Spleen (tissue), 11 donors: ENCODE results near the gene MDFI. TPM values are rescaled to one million over a fixed set of nuclear protein-coding genes. Genes with fewer than 3 reads are reported as not detected.

Experiments used
- DNase-seq: peaks from one replicate; pipeline ENCODE4 v3.0.0-alpha.2; 2020
- H3K27ac ChIP-seq, 8 donors: fragments of 200-600 bp; sonication (generic) in 7 of 8; 1 replicate in 4 of 8; 2 replicates in 4 of 8; pipeline versions ENCODE4 v1.5.0 to v1.8.0; 2016 to 2021; ENCODE audit warnings: inconsistent platforms in 4 of 8, mild to moderate bottlenecking in 4 of 8, moderate library complexity in 1 of 8
- H3K27me3 ChIP-seq, 7 donors: fragments of 200-600 bp; sonication (generic) in 6 of 7; replicated peaks in 1 of 7; 1 replicate in 4 of 7; 2 replicates in 3 of 7; pipeline versions ENCODE4 v1.5.0 to v1.8.0; 2016 to 2021; ENCODE audit warnings: inconsistent platforms in 3 of 7, mild to moderate bottlenecking in 1 of 7
- H3K36me3 ChIP-seq, 6 donors: fragments of 200-600 bp; sonication (generic) in 5 of 6; 1 replicate in 4 of 6; 2 replicates in 2 of 6; pipeline versions ENCODE4 v1.5.0 to v1.8.0; 2016 to 2021; ENCODE audit warnings: inconsistent platforms in 2 of 6
- H3K4me1 ChIP-seq, 6 donors: fragments of 200-600 bp; sonication (generic) in 5 of 6; 1 replicate in 3 of 6; 2 replicates in 3 of 6; pipeline versions ENCODE4 v1.5.0 to v1.8.0; 2016 to 2021; ENCODE audit warnings: inconsistent platforms in 3 of 6
- H3K4me3 ChIP-seq, 8 donors: fragments of 200-600 bp; sonication (generic) in 7 of 8; 1 replicate in 4 of 8; 2 replicates in 4 of 8; pipeline versions ENCODE4 v1.5.0 to v1.8.0; 2016 to 2021; ENCODE audit warnings: inconsistent platforms in 4 of 8, mild to moderate bottlenecking in 4 of 8, moderate library complexity in 2 of 8
- H3K9me3 ChIP-seq, 8 donors: fragments of 200-600 bp; sonication (generic) in 7 of 8; 1 replicate in 4 of 8; 2 replicates in 4 of 8; pipeline versions ENCODE4 v1.5.0 to v1.8.0; 2016 to 2021; ENCODE audit warnings: inconsistent platforms in 4 of 8
- CTCF ChIP-seq, 11 experiments: fragments of 200-600 bp in 7 of 11; fragments of 450-650 bp in 4 of 11; sonication (generic) in 4 of 11; IDR thresholded peaks in 8 of 11; conservative IDR thresholded peaks in 3 of 11; 1 replicate in 7 of 11; 2 replicates in 4 of 11; pipeline versions ENCODE4 v1.4.0 to v1.8.0; 2016 to 2021; ENCODE audit warnings: antibody characterized with exemption in 11 of 11, inconsistent platforms in 4 of 11, mild to moderate bottlenecking in 1 of 11
- POLR2A ChIP-seq, 3 donors: fragments of 450-650 bp; IDR thresholded peaks; one replicate each; pipeline ENCODE4 v1.5.1; 2017; ENCODE audit warnings: antibody characterized with exemption in 3 of 3, mild to moderate bottlenecking in 1 of 3
- POLR2AphosphoS5 ChIP-seq, 3 donors: sonication (generic); formaldehyde crosslinking; IDR thresholded peaks; one replicate each; pipeline ENCODE4 v1.5.1; 2017; ENCODE audit warnings: antibody characterized with exemption in 3 of 3
- WGBS, 5 donors: extraction: QIAGEN DNeasy Blood & Tissue Kit in 3 of 5; methylation state at CpG; one replicate each; pipeline versions ENCODE4 v1.1.5 to v1.1.7; 2013 to 2018; 5-methylcytosine and 5-hydroxymethylcytosine counted together
- intact Hi-C: fragments of 100-400 bp; cut with DNase I; formaldehyde crosslinking; loops from one replicate; pipeline ENCODE4 v1.15.0; 2023; ENCODE audit warnings: low total_unique reads
- polyA plus RNA-seq, 3 donors: library from polyadenylated mRNA; stranded (reverse); fragments of 200-250 nt; gene quantifications; one replicate each; pipeline ENCODE4 v1.2.1, GENCODE V29; 2013
- total RNA-seq, 7 donors: library from RNA; depleted of rRNA in 3 of 7; stranded (reverse); fragments of >200 nt in 3 of 7; fragmentation: NEBNext Ultra II Directional in 4 of 7; extraction: Animal tissue kit (Norgen Biotek cat#: 25700) in 4 of 7; gene quantifications; one replicate each; pipeline versions ENCODE4 v1.1.0 to v1.2.1, GENCODE V29; 2016 to 2021
- donor health status: healthy with polysubstance abuse.
- donor health status: DM: no; HTN: no; CAD: no; lungs with moderate emphysema.
- donor health status: DM: no; HTN: no; CAD: no.
- donor health status: Bipolar disorder and iron deficiency.
- donor health status: healthy.
- donor health status: DM: no; HTN: no; CAD: no.
- donor health status: DM: yes; HTN: yes; CAD: no.

MDFI gene
- total and polyA plus RNA-seq, 10 donors = 0.28 to 0.82 (median 0.47) TPM; not detected in 5

GRCh38 chr6:41682056-41682477 lies 43.8 kb downstream of the MDFI start:
- Histone ChIP-seq H3K36me3 (peaks cover 0 to 33% (median 27%) of the 10 kb centered on the region in 6 donors), H3K27me3 (peaks cover 0 to 5% (median 0%) of the 10 kb centered on the region in 7 donors), H3K4me1 (peaks cover 14 to 31% (median 26%) of the 10 kb centered on the region in 6 donors), H3K4me3 (no peak overlapping the region), H3K27ac (peak overlapping the region in 7 of 8 donors; percentile 65 to 87 (median 81)), H3K9me3 (no peaks in the 10 kb centered on the region)
- WGBS, 5 donors = 4 to 15% (median 6%) methylated on average over 9 of the region's 9 CpGs
- intact Hi-C loops = loop anchor here (2.0 to 10.0 kb wide), 3 partner anchors 53 to 315 kb away; partner anchors contain the start of gene TFEB
- TF ChIP-seq POLR2AphosphoS5 (IDR thresholded peaks at IDR 0.05) = peak; percentile 50 to 73 (median 62)
- no peak for TF ChIP-seq POLR2A (IDR thresholded peaks at IDR 0.05)
- TF ChIP-seq CTCF (IDR thresholded peaks at IDR 0.05 in 8 of 11, conservative IDR thresholded peaks at IDR 0.05 in 3 of 11) = peak; percentile 63 to 93 (median 78)
- peak; percentile 91 for DNase-seq

GRCh38 chr6:41682497-41683272 lies 44.4 kb downstream of the MDFI start:
- peak; percentile 77 for DNase-seq
- intact Hi-C loops = loop anchor here (2.0 to 10.0 kb wide), 3 partner anchors 52 to 315 kb away; partner anchors contain the start of gene TFEB
- peaks cover 0 to 39% (median 34%) of the 10 kb centered on the region in 6 donors for H3K36me3 ChIP-seq
- H3K27ac ChIP-seq = peak overlapping the region; percentile 65 to 87 (median 79)
- 38 to 55% (median 41%) methylated on average over 30 to 31 of the region's 31 CpGs for WGBS, 5 donors
- peaks cover 14 to 31% (median 26%) of the 10 kb centered on the region in 6 donors for H3K4me1 ChIP-seq
- peaks cover 0 to 5% (median 0%) of the 10 kb centered on the region in 7 donors for H3K27me3 ChIP-seq
- H3K9me3 ChIP-seq = no peaks in the 10 kb centered on the region
- peak overlapping the region; percentile 8 to 68 (median 39) for H3K4me3 ChIP-seq
- TF ChIP-seq POLR2A (IDR thresholded peaks at IDR 0.05) = no peak
- peak in 5 of 11 experiments; percentile 3 to 42 (median 19) for TF ChIP-seq CTCF (IDR thresholded peaks at IDR 0.05 in 8 of 11, conservative IDR thresholded peaks at IDR 0.05 in 3 of 11)

GRCh38 chr6:41683273-41683522 lies 44.9 kb downstream of the MDFI start:
- WGBS, 5 donors = 0 to 14% (median 7%) methylated on average over 2 to 18 of the region's 18 CpGs
- peak overlapping the region; percentile 65 to 87 (median 79) for H3K27ac ChIP-seq

More at GRCh38 chr6:41683273-41683522, 44.9 kb downstream of the MDFI start:
- no peaks in the 10 kb centered on the region for H3K9me3 ChIP-seq
- DNase-seq = no peak
- intact Hi-C loops = loop anchor here (2.0 to 10.0 kb wide), 3 partner anchors 52 to 316 kb away; partner anchors contain the start of gene TFEB
- H3K36me3 ChIP-seq = peaks cover 0 to 45% (median 39%) of the 10 kb centered on the region in 6 donors
- H3K4me3 ChIP-seq = peak overlapping the region; percentile 8 to 68 (median 39)
- H3K4me1 ChIP-seq = peaks cover 14 to 31% (median 26%) of the 10 kb centered on the region in 6 donors
- TF ChIP-seq POLR2AphosphoS5 (IDR thresholded peaks at IDR 0.05) (no peak), CTCF (IDR thresholded peaks at IDR 0.05 in 8 of 11, conservative IDR thresholded peaks at IDR 0.05 in 3 of 11) (no peak), POLR2A (IDR thresholded peaks at IDR 0.05) (no peak)
- peaks cover 0 to 5% (median 0%) of the 10 kb centered on the region in 7 donors for H3K27me3 ChIP-seq
